Kidney (tissue), 14 donors: ENCODE data around the gene ZMYND10. TPM values are rescaled to one million over a fixed set of nuclear protein-coding genes. Genes with fewer than 3 reads are reported as not detected.
A peak's percentile ranks its signal among the peaks of the same experiment; 100 is the strongest.

Source experiments
- DNase-seq, 5 donors: peaks; one replicate each; pipeline ENCODE4 v3.0.0-alpha.2; 2013 to 2020
- FAIRE-seq: peaks from 2 replicates; lab custom pipeline; 2012; peaks lifted over from hg19 to GRCh38; lab: Jason Lieb, UNC
- H3K27ac ChIP-seq, 2 donors: one replicate each; pipeline ENCODE4 v1.7.0; 2013; ENCODE audit warnings: low read depth in 2 of 2, low read length in 2 of 2, inconsistent platforms in 1 of 2
- H3K27me3 ChIP-seq: one replicate; pipeline ENCODE4 v1.7.1; 2013; ENCODE audit warnings: low read length, inconsistent platforms; ENCODE audit not compliant: control insufficient read depth, insufficient read depth
- H3K36me3 ChIP-seq, 3 donors: one replicate each; pipeline versions ENCODE4 v1.7.0 to v1.7.1; 2013; ENCODE audit warnings: low read length in 3 of 3, control low read depth in 1 of 3, inconsistent platforms in 1 of 3; ENCODE audit not compliant: insufficient read depth in 3 of 3, control insufficient read depth in 2 of 3
- H3K4me1 ChIP-seq, 3 donors: one replicate each; pipeline versions ENCODE4 v1.7.0 to v1.7.1; 2013; ENCODE audit warnings: low read length in 3 of 3, inconsistent platforms in 1 of 3, low read depth in 1 of 3; ENCODE audit not compliant: control insufficient read depth in 2 of 3, insufficient read depth in 2 of 3
- H3K4me3 ChIP-seq, 3 donors: one replicate each; pipeline versions ENCODE4 v1.7.0 to v1.8.1; 2013; ENCODE audit warnings: low read length in 3 of 3, control low read depth in 1 of 3, inconsistent platforms in 1 of 3
- H3K9ac ChIP-seq, 3 donors: one replicate each; pipeline versions ENCODE4 v1.7.0 to v1.7.1; 2013; ENCODE audit warnings: low read length in 3 of 3, control low read depth in 1 of 3, inconsistent platforms in 1 of 3
- H3K9me3 ChIP-seq, 3 donors: one replicate each; pipeline versions ENCODE4 v1.7.0 to v1.7.1; 2013; ENCODE audit warnings: low read length in 3 of 3, control low read depth in 1 of 3, inconsistent platforms in 1 of 3; ENCODE audit not compliant: control insufficient read depth in 2 of 3, insufficient read depth in 1 of 3
- CTCF ChIP-seq: IDR thresholded peaks from 3 replicates; pipeline ENCODE4 v1.5.1; 2012; ENCODE audit warnings: mild to moderate bottlenecking, moderate library complexity, borderline replicate concordance; ENCODE audit not compliant: insufficient read depth; ENCODE audit errors: extremely low read depth
- intact Hi-C: fragments of 100-400 bp; cut with DNase I; formaldehyde crosslinking; loops from one replicate; pipeline ENCODE4 v1.11.1; 2022
- polyA plus RNA-seq: library from polyadenylated mRNA; stranded (reverse); fragments of 350-450 nt; fragmentation: Illumina TruSeq; extraction: RNeasy Lipid Tissue Mini Kit (QIAGEN cat#74804); gene quantifications from one replicate; pipeline ENCODE4 v1.2.3, GENCODE V29; 2014; ENCODE audit warnings: low read depth, low replicate concordance; ENCODE audit not compliant: insufficient read depth
- total RNA-seq: library from RNA; stranded (reverse); fragmentation: NEBNext Ultra II Directional; extraction: Animal tissue kit (Norgen Biotek cat#: 25700); gene quantifications from one replicate; pipeline ENCODE4 v1.2.1, GENCODE V29; 2021
- donor health status: control.
- donor health status: control.
- donor health status: control.
- donor health status: control.
- donor health status: control.
- donor health status: DM: yes; HTN: yes; CAD: no.
- donor health status: Normal renal cell carcinoma (clear cell type).

ZMYND10 gene
- total and polyA plus RNA-seq, 2 donors from 2014 or later: 10.0 to 14.2 TPM

GRCh38 chr3:50370594-50370993 lies 25.1 kb upstream of the ZMYND10 start:
- no peak for TF ChIP-seq CTCF
- FAIRE-seq (no peak), DNase-seq (peak in 3 of 5 donors; percentile 36 to 77 (median 51))
- Histone ChIP-seq H3K9ac (no peak overlapping the region), H3K4me1 (peaks cover 0 to 9% (median 0%) of the 10 kb centered on the region in 3 donors), H3K36me3 (no peaks in the 10 kb centered on the region), H3K9me3 (no peaks in the 10 kb centered on the region), H3K4me3 (no peak overlapping the region), H3K27ac (no peak overlapping the region), H3K27me3 (no peaks in the 10 kb centered on the region)
- intact Hi-C loops: no loop called here

- DNase-seq (no peak), FAIRE-seq (no peak)
- no peaks in the 10 kb centered on the region for H3K27me3 ChIP-seq
- H3K9ac ChIP-seq: no peak overlapping the region
- H3K36me3 ChIP-seq: no peaks in the 10 kb centered on the region
- no peaks in the 10 kb centered on the region for H3K9me3 ChIP-seq
- intact Hi-C loops: no loop called here
- no peak for TF ChIP-seq CTCF
- H3K4me3 ChIP-seq: no peak overlapping the region
- H3K27ac ChIP-seq: no peak overlapping the region
- peaks cover 0 to 17% (median 0%) of the 10 kb centered on the region in 3 donors for H3K4me1 ChIP-seq
Observed at GRCh38 chr3:50369012-50369670, 23.6 kb upstream of the ZMYND10 start.

- intact Hi-C loops: no loop called here
- H3K9me3 ChIP-seq: no peaks in the 10 kb centered on the region
- H3K27ac ChIP-seq: no peak overlapping the region
- TF ChIP-seq CTCF: no peak
- peak overlapping the region in 2 of 3 donors; percentile 59 to 69 for H3K9ac ChIP-seq
- no peak for DNase-seq
- FAIRE-seq: no peak
- H3K36me3 ChIP-seq: no peaks in the 10 kb centered on the region
- H3K4me3 ChIP-seq: peak overlapping the region in 2 of 3 donors; percentile 70 to 72
- no peaks in the 10 kb centered on the region for H3K27me3 ChIP-seq
- H3K4me1 ChIP-seq: peaks cover 0 to 17% (median 0%) of the 10 kb centered on the region in 3 donors
Observed at GRCh38 chr3:50365842-50366220, 20.3 kb upstream of the ZMYND10 start.
